Activated CD4-positive, alpha-beta T cell treated with anti-CD3 and anti-CD28 coated beads for 36 hours (primary cell): Measurements from ENCODE around the gene CCDC60. TPM values are rescaled to one million over a fixed set of nuclear protein-coding genes. Genes with fewer than 3 reads are reported as not detected.

Experiments used
- ATAC-seq: fragments of 200-7000 bp; cut with Tn5 transposase; one replicate; pipeline ENCODE4 v1.10.0; 2021; ENCODE audit warnings: mild to moderate bottlenecking, moderate library complexity
- CTCF ChIA-PET: fragments of 350-600 bp; sonication (Branson Sonifier 250); formaldehyde crosslinking; loops from one replicate; lab custom pipeline; 2021; ENCODE audit warnings: antibody characterized with exemption; lab: Charles Lee
- POLR2A ChIA-PET: fragments of 350-600 bp; sonication (Branson Sonifier 250); formaldehyde crosslinking; loops from one replicate; lab custom pipeline; 2021; ENCODE audit warnings: antibody characterized with exemption, inconsistent platforms; lab: Charles Lee
- DNase-seq: peaks from one replicate; pipeline ENCODE4 v3.0.0-alpha.2; 2020
- H3K27ac Mint-ChIP-seq: one replicate; pipeline ENCODE4 v1.8.0; 2021; ENCODE audit warnings: mixed read lengths
- H3K27me3 Mint-ChIP-seq: one replicate; pipeline ENCODE4 v1.8.0; 2021; ENCODE audit warnings: mixed read lengths
- H3K36me3 Mint-ChIP-seq: one replicate; pipeline ENCODE4 v1.8.0; 2021; ENCODE audit warnings: low read depth, mixed read lengths
- H3K4me1 Mint-ChIP-seq: one replicate; pipeline ENCODE4 v1.8.0; 2021; ENCODE audit warnings: mixed read lengths
- H3K4me3 Mint-ChIP-seq: one replicate; pipeline ENCODE4 v1.8.0; 2021; ENCODE audit warnings: mild to moderate bottlenecking, moderate library complexity, mixed read lengths
- H3K9me3 Mint-ChIP-seq: one replicate; pipeline ENCODE4 v1.8.0; 2021; ENCODE audit warnings: low read depth, mixed read lengths
- intact Hi-C, 2 experiments: fragments of 100-400 bp; cut with DNase I in 1 of 2; cut with micrococcal nuclease in 1 of 2; formaldehyde crosslinking; loops; one replicate each; pipeline versions ENCODE4 v1.14.2 to v1.15.1; 2022 to 2024; cut with DNase I, micrococcal nuclease
- total RNA-seq, 2 experiments: library from RNA; stranded (reverse); gene quantifications; one replicate each; pipeline ENCODE4 v1.2.3, GENCODE V29; 2021

The CCDC60 gene
- total RNA-seq, 2 experiments from 2014 or later = not detected

- POLR2A ChIA-PET = no interaction called here
- Mint-ChIP-seq H3K4me1 (no peaks in the 10 kb centered on the region), H3K9me3 (no peaks in the 10 kb centered on the region), H3K4me3 (no peak overlapping the region), H3K27me3 (no peaks in the 10 kb centered on the region), H3K27ac (no peak overlapping the region), H3K36me3 (no peaks in the 10 kb centered on the region)
- intact Hi-C loops = no loop called here
- ATAC-seq (no peak), DNase-seq (no peak)
- CTCF ChIA-PET = interaction anchor here (0.6 kb wide), 1 partner anchor 678 kb away, joined by 3 read pairs; no protein-coding TSS in a partner anchor
These were observed 142.4 kb downstream of the CCDC60 start for GRCh38 chr12:119476951-119477350.

GRCh38 chr12:119479121-119479561, 144.6 kb downstream of the CCDC60 start:
- H3K36me3 Mint-ChIP-seq = no peaks in the 10 kb centered on the region
- no peaks in the 10 kb centered on the region for H3K9me3 Mint-ChIP-seq
- ChIA-PET POLR2A (no interaction called here), CTCF (interaction anchor here (1.2 kb wide), 1 partner anchor 17 kb away, joined by 3 read pairs; no protein-coding TSS in a partner anchor)
- no peaks in the 10 kb centered on the region for H3K4me1 Mint-ChIP-seq
- intact Hi-C loops = no loop called here
- DNase-seq (no peak), ATAC-seq (no peak)
- no peak overlapping the region for H3K4me3 Mint-ChIP-seq
- no peak overlapping the region for H3K27ac Mint-ChIP-seq
- H3K27me3 Mint-ChIP-seq = peaks cover 2% of the 10 kb centered on the region

- ChIA-PET CTCF (no interaction called here), POLR2A (no interaction called here)
- Mint-ChIP-seq H3K27me3 (peaks cover 4% of the 10 kb centered on the region), H3K9me3 (no peaks in the 10 kb centered on the region), H3K27ac (no peak overlapping the region), H3K36me3 (no peaks in the 10 kb centered on the region), H3K4me1 (no peaks in the 10 kb centered on the region), H3K4me3 (no peak overlapping the region)
- DNase-seq = no peak
- intact Hi-C loops = no loop called here
- ATAC-seq = no peak
These were observed 146.0 kb downstream of the CCDC60 start for GRCh38 chr12:119480551-119480950.

GRCh38 chr12:119486599-119487154, 152.1 kb downstream of the CCDC60 start:
- Mint-ChIP-seq H3K4me3 (no peak overlapping the region), H3K9me3 (no peaks in the 10 kb centered on the region), H3K27ac (no peak overlapping the region), H3K27me3 (peaks cover 11% of the 10 kb centered on the region), H3K4me1 (no peaks in the 10 kb centered on the region), H3K36me3 (no peaks in the 10 kb centered on the region)
- ChIA-PET POLR2A (no interaction called here), CTCF (no interaction called here)
- DNase-seq = no peak
- intact Hi-C loops = no loop called here
- ATAC-seq = no peak

GRCh38 chr12:119491814-119492213, 157.3 kb downstream of the CCDC60 start:
- H3K27ac Mint-ChIP-seq = no peak overlapping the region
- peaks cover 8% of the 10 kb centered on the region for H3K27me3 Mint-ChIP-seq
- no peaks in the 10 kb centered on the region for H3K36me3 Mint-ChIP-seq
- intact Hi-C loops = no loop called here
- H3K9me3 Mint-ChIP-seq = no peaks in the 10 kb centered on the region
- ChIA-PET POLR2A (no interaction called here), CTCF (interaction anchor here (0.7 kb wide), 1 partner anchor 35 kb away, joined by 3 read pairs; no protein-coding TSS in a partner anchor)
- no peak for DNase-seq
- no peak overlapping the region for H3K4me3 Mint-ChIP-seq
- H3K4me1 Mint-ChIP-seq = no peaks in the 10 kb centered on the region
- ATAC-seq = no peak

- H3K9me3 Mint-ChIP-seq = no peaks in the 10 kb centered on the region
- no peak overlapping the region for H3K27ac Mint-ChIP-seq
- no peak for DNase-seq
- no peaks in the 10 kb centered on the region for H3K36me3 Mint-ChIP-seq
- peaks cover 17% of the 10 kb centered on the region for H3K27me3 Mint-ChIP-seq
- ATAC-seq = no peak
- intact Hi-C loops = no loop called here
- ChIA-PET CTCF (no interaction called here), POLR2A (no interaction called here)
- H3K4me3 Mint-ChIP-seq = no peak overlapping the region
- H3K4me1 Mint-ChIP-seq = no peaks in the 10 kb centered on the region
These were observed 165.7 kb downstream of the CCDC60 start for GRCh38 chr12:119500209-119500608.

- Mint-ChIP-seq H3K36me3 (no peaks in the 10 kb centered on the region), H3K27me3 (peaks cover 17% of the 10 kb centered on the region), H3K9me3 (no peaks in the 10 kb centered on the region), H3K27ac (no peak overlapping the region), H3K4me3 (no peak overlapping the region), H3K4me1 (no peaks in the 10 kb centered on the region)
- ChIA-PET CTCF (no interaction called here), POLR2A (no interaction called here)
- intact Hi-C loops = no loop called here
- DNase-seq (no peak), ATAC-seq (no peak)
These were observed 166.5 kb downstream of the CCDC60 start for GRCh38 chr12:119501052-119501451.

GRCh38 chr12:119505001-119505400, 170.5 kb downstream of the CCDC60 start:
- DNase-seq = no peak
- POLR2A ChIA-PET = no interaction called here
- H3K27ac Mint-ChIP-seq = no peak overlapping the region
- no peaks in the 10 kb centered on the region for H3K4me1 Mint-ChIP-seq
- CTCF ChIA-PET = no interaction called here
- H3K36me3 Mint-ChIP-seq = no peaks in the 10 kb centered on the region
- ATAC-seq = no peak
- H3K27me3 Mint-ChIP-seq = peaks cover 8% of the 10 kb centered on the region
- intact Hi-C loops = no loop called here
- no peak overlapping the region for H3K4me3 Mint-ChIP-seq
- H3K9me3 Mint-ChIP-seq = no peaks in the 10 kb centered on the region

- ATAC-seq (no peak), DNase-seq (peak; percentile 6)
- H3K4me1 Mint-ChIP-seq = no peaks in the 10 kb centered on the region
- intact Hi-C loops = no loop called here
- H3K36me3 Mint-ChIP-seq = no peaks in the 10 kb centered on the region
- peaks cover 18% of the 10 kb centered on the region for H3K27me3 Mint-ChIP-seq
- POLR2A ChIA-PET = no interaction called here
- H3K4me3 Mint-ChIP-seq = no peak overlapping the region
- no peak overlapping the region for H3K27ac Mint-ChIP-seq
- H3K9me3 Mint-ChIP-seq = peaks cover 2% of the 10 kb centered on the region
- CTCF ChIA-PET = no interaction called here
These were observed 178.4 kb downstream of the CCDC60 start for GRCh38 chr12:119512772-119513497.

GRCh38 chr12:119528241-119528640, 193.7 kb downstream of the CCDC60 start:
- Mint-ChIP-seq H3K4me3 (no peak overlapping the region), H3K27me3 (peaks cover 8% of the 10 kb centered on the region), H3K27ac (no peak overlapping the region), H3K4me1 (no peaks in the 10 kb centered on the region), H3K9me3 (no peaks in the 10 kb centered on the region), H3K36me3 (no peaks in the 10 kb centered on the region)
- DNase-seq = no peak
- intact Hi-C loops = no loop called here
- ChIA-PET POLR2A (no interaction called here), CTCF (interaction anchor here (0.6 to 1.3 kb wide), 5 partner anchors 17 to 96 kb away, joined by 3 to 4 read pairs (median 3); no protein-coding TSS in a partner anchor)
- ATAC-seq = no peak

GRCh38 chr12:119540476-119540875, 205.9 kb downstream of the CCDC60 start:
- Mint-ChIP-seq H3K9me3 (no peaks in the 10 kb centered on the region), H3K36me3 (no peaks in the 10 kb centered on the region), H3K4me3 (no peak overlapping the region), H3K27ac (no peak overlapping the region), H3K27me3 (peaks cover 30% of the 10 kb centered on the region), H3K4me1 (no peaks in the 10 kb centered on the region)
- ChIA-PET POLR2A (no interaction called here), CTCF (interaction anchor here (0.8 to 1.0 kb wide), 2 partner anchors 96 to 1139 kb away, joined by 3 read pairs; no protein-coding TSS in a partner anchor)
- intact Hi-C loops = no loop called here
- no peak for ATAC-seq
- no peak for DNase-seq
